HK-2 (cell line): Measurements from ENCODE around the gene BATF3.
"Not testable (repeated sequence)": the region's sequence is repeated elsewhere in the genome, so short reads cannot be mapped to it uniquely, and the experiment has no call there.

Experiments used
- DNase-seq: peaks from one replicate; pipeline ENCODE4 v3.0.0-alpha.2; 2018; ENCODE audit not compliant: unreplicated experiment

Gene BATF3

GRCh38 chr1:212658250-212658649, 41.4 kb downstream of the BATF3 start:
- DNase-seq: not testable (repeated sequence)

- DNase-seq: no peak
These were observed 42.9 kb downstream of the BATF3 start for GRCh38 chr1:212656730-212657129.

- peak; percentile 48 for DNase-seq
These were observed 43.8 kb downstream of the BATF3 start for GRCh38 chr1:212655668-212656440.

GRCh38 chr1:212652609-212653008, 47.0 kb downstream of the BATF3 start:
- DNase-seq: no peak

GRCh38 chr1:212651977-212652376, 47.7 kb downstream of the BATF3 start:
- DNase-seq: no peak

GRCh38 chr1:212651521-212651920, 48.1 kb downstream of the BATF3 start:
- DNase-seq: no peak

GRCh38 chr1:212650228-212650627, 49.4 kb downstream of the BATF3 start:
- DNase-seq: no peak

GRCh38 chr1:212649020-212649419, 50.6 kb downstream of the BATF3 start:
- DNase-seq: no peak

GRCh38 chr1:212648431-212648830, 51.2 kb downstream of the BATF3 start:
- DNase-seq: no peak

GRCh38 chr1:212647004-212647403, 52.6 kb downstream of the BATF3 start:
- DNase-seq: no peak

GRCh38 chr1:212646588-212646987, 53.1 kb downstream of the BATF3 start:
- DNase-seq: no peak

- DNase-seq: no peak
These were observed 53.8 kb downstream of the BATF3 start for GRCh38 chr1:212645546-212646543.

- no peak for DNase-seq
These were observed 54.6 kb downstream of the BATF3 start for GRCh38 chr1:212644866-212645545.

GRCh38 chr1:212643877-212644276, 55.8 kb downstream of the BATF3 start:
- no peak for DNase-seq

- no peak for DNase-seq
These were observed 57.7 kb downstream of the BATF3 start for GRCh38 chr1:212641956-212642355.

- no peak for DNase-seq
These were observed 59.3 kb downstream of the BATF3 start for GRCh38 chr1:212640223-212640878.

GRCh38 chr1:212639524-212639923, 60.1 kb downstream of the BATF3 start:
- not testable (repeated sequence) for DNase-seq

- DNase-seq: no peak
These were observed 61.0 kb downstream of the BATF3 start for GRCh38 chr1:212638492-212639151.

GRCh38 chr1:212637902-212638301, 61.7 kb downstream of the BATF3 start:
- DNase-seq: no peak
